Right kidney (tissue), 1 donor: ENCODE data around the gene DOCK3.

Experiments used
- DNase-seq: peaks from one replicate; pipeline ENCODE4 v3.0.0-alpha.2; 2016

The DOCK3 gene

GRCh38 chr3:51311055-51311454 is 636.3 kb downstream of the DOCK3 start:
- DNase-seq: no peak

GRCh38 chr3:51328206-51328605 is 653.5 kb downstream of the DOCK3 start:
- DNase-seq: no peak

- no peak for DNase-seq
These were observed 655.3 kb downstream of the DOCK3 start for GRCh38 chr3:51330046-51330445.

- DNase-seq: no peak
These were observed 657.4 kb downstream of the DOCK3 start for GRCh38 chr3:51332156-51332555.

- no peak for DNase-seq
These were observed 658.3 kb downstream of the DOCK3 start for GRCh38 chr3:51333021-51333420.

GRCh38 chr3:51336261-51336660 is 661.5 kb downstream of the DOCK3 start:
- no peak for DNase-seq

GRCh38 chr3:51337666-51338065 is 662.9 kb downstream of the DOCK3 start:
- no peak for DNase-seq

GRCh38 chr3:51338632-51339031 is 663.9 kb downstream of the DOCK3 start:
- DNase-seq: no peak

- no peak for DNase-seq
These were observed 665.5 kb downstream of the DOCK3 start for GRCh38 chr3:51340013-51340829.

GRCh38 chr3:51340989-51341636 is 666.4 kb downstream of the DOCK3 start:
- DNase-seq: no peak

GRCh38 chr3:51343918-51344687 is 669.4 kb downstream of the DOCK3 start:
- DNase-seq: no peak

GRCh38 chr3:51350751-51351150 is 676.0 kb downstream of the DOCK3 start:
- no peak for DNase-seq

- DNase-seq: no peak
These were observed 678.4 kb downstream of the DOCK3 start for GRCh38 chr3:51353131-51353530.

- no peak for DNase-seq
These were observed 679.0 kb downstream of the DOCK3 start for GRCh38 chr3:51353691-51354090.

GRCh38 chr3:51354172-51354571 is 679.4 kb downstream of the DOCK3 start:
- no peak for DNase-seq

- DNase-seq: no peak
These were observed 680.2 kb downstream of the DOCK3 start for GRCh38 chr3:51354731-51355615.

GRCh38 chr3:51355891-51356578 is 681.3 kb downstream of the DOCK3 start:
- no peak for DNase-seq

- no peak for DNase-seq
These were observed 683.1 kb downstream of the DOCK3 start for GRCh38 chr3:51357856-51358255.

GRCh38 chr3:51358981-51359380 is 684.3 kb downstream of the DOCK3 start:
- no peak for DNase-seq

- DNase-seq: no peak
These were observed 686.1 kb downstream of the DOCK3 start for GRCh38 chr3:51360806-51361205.

GRCh38 chr3:51361746-51362145 is 687.0 kb downstream of the DOCK3 start:
- no peak for DNase-seq

GRCh38 chr3:51362476-51362875 is 687.7 kb downstream of the DOCK3 start:
- no peak for DNase-seq
